ENCODE results near the gene TASOR2. TPM values are rescaled to one million over a fixed set of nuclear protein-coding genes. Genes with fewer than 3 reads are reported as not detected.

Gene TASOR2
- total RNA-seq, 6 experiments from 2014 or later: 59.9 to 72.2 (median 62.1) TPM

DNA sequence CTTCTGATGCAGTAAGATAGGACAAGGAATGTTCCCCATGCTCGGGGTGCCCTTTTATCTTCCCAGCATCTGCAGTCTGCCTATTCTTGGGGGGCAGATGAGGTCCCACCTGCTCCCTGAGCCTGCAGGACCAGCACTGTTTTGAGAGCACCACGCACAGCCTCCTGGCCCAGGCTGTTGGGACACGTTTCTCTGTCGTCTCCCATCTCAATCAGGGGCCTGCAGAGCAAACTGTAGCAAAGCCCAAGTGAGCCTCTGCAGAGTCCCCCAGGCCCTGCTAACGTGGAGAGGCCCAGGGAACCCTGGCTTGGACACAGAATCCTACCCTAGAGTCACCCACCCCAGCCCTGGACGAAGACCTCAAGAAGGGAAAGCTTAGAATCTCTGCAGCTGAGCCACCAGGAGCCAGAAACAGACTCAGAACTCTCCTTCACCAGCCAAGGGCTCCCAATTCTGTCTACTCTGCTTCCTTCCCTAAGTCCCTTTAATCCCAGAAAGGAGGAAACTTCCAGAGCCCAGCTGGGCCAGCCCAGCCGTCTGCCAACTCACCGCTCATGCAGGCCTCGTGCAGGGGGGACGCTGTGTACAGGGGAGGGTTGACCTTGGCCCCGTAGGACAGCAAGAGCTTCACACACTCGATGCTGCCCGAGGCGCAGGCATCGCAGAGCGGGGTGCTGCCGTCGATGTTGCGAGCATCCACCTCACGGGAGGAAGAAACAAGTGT lies 33.8 kb upstream of the TASOR2 start:
- peaks cover 13% of the 10 kb centered on the region for H3K36me3 Mint-ChIP-seq (ENCODE audit: low read depth)
- H3K27ac Mint-ChIP-seq: no peak overlapping the region
- H3K27me3 Mint-ChIP-seq (ENCODE audit: insufficient read depth): no peaks in the 10 kb centered on the region; the same call in none of the 2 replicates
- TF ChIP-seq, protein P1, sequence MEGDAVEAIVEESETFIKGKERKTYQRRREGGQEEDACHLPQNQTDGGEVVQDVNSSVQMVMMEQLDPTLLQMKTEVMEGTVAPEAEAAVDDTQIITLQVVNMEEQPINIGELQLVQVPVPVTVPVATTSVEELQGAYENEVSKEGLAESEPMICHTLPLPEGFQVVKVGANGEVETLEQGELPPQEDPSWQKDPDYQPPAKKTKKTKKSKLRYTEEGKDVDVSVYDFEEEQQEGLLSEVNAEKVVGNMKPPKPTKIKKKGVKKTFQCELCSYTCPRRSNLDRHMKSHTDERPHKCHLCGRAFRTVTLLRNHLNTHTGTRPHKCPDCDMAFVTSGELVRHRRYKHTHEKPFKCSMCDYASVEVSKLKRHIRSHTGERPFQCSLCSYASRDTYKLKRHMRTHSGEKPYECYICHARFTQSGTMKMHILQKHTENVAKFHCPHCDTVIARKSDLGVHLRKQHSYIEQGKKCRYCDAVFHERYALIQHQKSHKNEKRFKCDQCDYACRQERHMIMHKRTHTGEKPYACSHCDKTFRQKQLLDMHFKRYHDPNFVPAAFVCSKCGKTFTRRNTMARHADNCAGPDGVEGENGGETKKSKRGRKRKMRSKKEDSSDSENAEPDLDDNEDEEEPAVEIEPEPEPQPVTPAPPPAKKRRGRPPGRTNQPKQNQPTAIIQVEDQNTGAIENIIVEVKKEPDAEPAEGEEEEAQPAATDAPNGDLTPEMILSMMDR (IDR thresholded peaks at IDR 0.05): no peak
- no peaks in the 10 kb centered on the region for H3K4me1 Mint-ChIP-seq (ENCODE audit: low read depth)
- no peak overlapping the region for H3K4me3 Mint-ChIP-seq
- H3K9me3 Mint-ChIP-seq: no peaks in the 10 kb centered on the region
- no peak for DNase-seq

DNA sequence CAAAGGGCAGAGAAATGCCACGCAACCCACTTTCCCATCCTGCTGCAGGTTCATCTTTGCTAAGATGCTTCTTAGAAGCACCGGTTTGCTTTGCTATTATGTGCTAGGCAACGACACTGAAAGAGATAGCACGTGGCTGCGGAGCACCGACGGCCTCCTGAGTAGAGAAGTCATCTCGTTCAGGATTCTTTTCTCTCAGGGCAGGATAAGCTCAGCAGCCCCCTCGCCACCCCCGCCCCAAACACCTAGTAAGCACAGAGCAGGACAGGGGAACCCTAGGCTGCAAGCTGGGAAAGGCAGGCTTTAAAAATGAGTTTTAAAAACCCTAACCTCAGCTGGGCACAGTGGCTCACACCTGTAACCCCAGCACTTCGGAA lies 33.3 kb upstream of the TASOR2 start:
- H3K36me3 Mint-ChIP-seq (ENCODE audit: low read depth): peaks cover 13% of the 10 kb centered on the region

DNA sequence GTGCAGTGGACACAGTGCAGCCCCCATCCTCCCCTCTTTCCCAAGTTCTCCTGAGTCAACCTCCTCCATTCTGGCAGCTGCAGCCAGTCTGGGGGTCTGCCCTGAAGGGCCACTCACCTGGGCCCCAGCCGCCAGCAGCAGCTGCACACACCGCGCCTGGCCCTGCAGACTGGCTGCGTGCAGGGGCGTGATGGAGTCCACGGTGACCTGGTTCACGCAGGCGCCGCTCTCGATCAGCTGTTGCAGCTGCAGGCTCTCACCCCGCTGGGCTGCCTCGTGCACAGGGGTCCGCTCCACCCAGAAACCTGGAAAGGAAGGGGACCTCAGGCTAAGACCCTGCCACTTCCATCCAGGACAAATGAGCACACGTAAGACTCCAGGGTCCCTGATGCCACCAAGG lies 31.9 kb upstream of the TASOR2 start:
- Mint-ChIP-seq H3K4me3 (no peak overlapping the region), H3K27me3 (ENCODE audit: insufficient read depth) (no peaks in the 10 kb centered on the region; the same call in none of the 2 replicates), H3K4me1 (ENCODE audit: low read depth) (no peaks in the 10 kb centered on the region), H3K9me3 (no peaks in the 10 kb centered on the region), H3K36me3 (ENCODE audit: low read depth) (peaks cover 13% of the 10 kb centered on the region), H3K27ac (no peak overlapping the region)
- no peak for DNase-seq
- TF ChIP-seq, protein P1 (IDR thresholded peaks at IDR 0.05): no peak

More for the DNA sequence above, 33.3 kb upstream of the TASOR2 start:
- no peak overlapping the region for H3K27ac Mint-ChIP-seq
- no peak overlapping the region for H3K4me3 Mint-ChIP-seq
- H3K9me3 Mint-ChIP-seq: no peaks in the 10 kb centered on the region
- no peaks in the 10 kb centered on the region; the same call in none of the 2 replicates for H3K27me3 Mint-ChIP-seq (ENCODE audit: insufficient read depth)
- TF ChIP-seq, protein P1 (IDR thresholded peaks at IDR 0.05): no peak
- no peak for DNase-seq
- H3K4me1 Mint-ChIP-seq (ENCODE audit: low read depth): no peaks in the 10 kb centered on the region

DNA sequence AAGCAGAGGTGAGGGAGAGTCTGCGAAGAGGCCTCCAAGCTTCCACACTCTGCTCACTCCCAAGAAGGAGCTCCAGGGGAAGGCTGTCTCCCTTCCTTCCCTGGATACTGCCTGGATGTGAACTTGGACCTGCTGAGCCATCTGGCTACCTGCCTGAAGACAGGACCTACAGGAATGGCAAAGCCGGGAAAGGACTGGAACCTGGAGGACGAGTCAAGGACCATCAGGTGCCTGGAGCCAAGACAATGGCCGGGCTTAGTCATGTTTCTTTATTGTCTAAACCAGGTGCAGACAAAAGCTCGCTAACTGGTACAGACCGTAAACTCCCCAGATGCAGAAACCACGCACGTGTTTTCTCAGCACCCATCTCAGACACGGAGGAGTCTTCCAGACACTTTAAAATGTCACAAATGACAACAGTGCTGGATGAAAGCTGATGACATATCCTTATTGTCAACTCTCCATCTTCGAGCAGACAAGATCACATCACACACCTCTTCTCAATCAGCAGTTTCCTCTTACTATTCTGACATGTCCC lies 30.4 kb upstream of the TASOR2 start:
- TF ChIP-seq, protein P1 (IDR thresholded peaks at IDR 0.05): no peak
- Mint-ChIP-seq H3K36me3 (ENCODE audit: low read depth) (peaks cover 8% of the 10 kb centered on the region), H3K27ac (no peak overlapping the region), H3K4me1 (ENCODE audit: low read depth) (peaks cover 1% of the 10 kb centered on the region), H3K27me3 (ENCODE audit: insufficient read depth) (no peaks in the 10 kb centered on the region; the same call in none of the 2 replicates), H3K9me3 (no peaks in the 10 kb centered on the region), H3K4me3 (no peak overlapping the region)
- DNase-seq: no peak

DNA sequence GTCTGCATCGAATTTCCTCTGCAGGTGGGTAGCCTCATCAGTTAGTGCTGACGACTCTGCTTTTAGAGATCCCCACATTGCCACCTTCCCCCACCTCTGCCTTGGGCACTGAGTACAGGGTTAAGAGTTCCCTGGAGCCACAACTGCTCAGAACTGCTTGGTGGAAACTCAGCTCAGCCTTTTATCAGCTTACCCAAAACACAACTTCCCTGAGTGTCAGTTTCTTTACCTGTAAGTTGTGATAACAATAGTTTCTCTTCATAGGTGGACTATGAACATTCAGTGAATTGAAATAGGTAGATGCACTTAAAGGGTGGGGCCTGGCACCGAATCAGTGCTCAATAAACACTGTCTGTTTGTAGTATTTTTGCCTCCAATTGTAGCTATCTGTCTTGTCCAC lies 29.5 kb upstream of the TASOR2 start:
- Mint-ChIP-seq H3K36me3 (ENCODE audit: low read depth) (peaks cover 3% of the 10 kb centered on the region), H3K27me3 (ENCODE audit: insufficient read depth) (no peaks in the 10 kb centered on the region; the same call in none of the 2 replicates), H3K4me3 (no peak overlapping the region), H3K27ac (no peak overlapping the region), H3K9me3 (no peaks in the 10 kb centered on the region), H3K4me1 (ENCODE audit: low read depth) (peaks cover 10% of the 10 kb centered on the region)
- TF ChIP-seq, protein P1 (IDR thresholded peaks at IDR 0.05): no peak
- no peak for DNase-seq
